Activated CD4-positive, CD25-positive, alpha-beta regulatory T cell treated with anti-CD3 and anti-CD28 coated beads, Interleukin-2, amount 50 U/mL, for 16 hours (primary cell): ENCODE results near the gene CACNA1D.

ENCODE experiments used
- DNase-seq: peaks from one replicate; pipeline ENCODE4 v3.0.0-alpha.2; 2020; ENCODE audit warnings: low read depth, low spot score

Gene CACNA1D

DNA sequence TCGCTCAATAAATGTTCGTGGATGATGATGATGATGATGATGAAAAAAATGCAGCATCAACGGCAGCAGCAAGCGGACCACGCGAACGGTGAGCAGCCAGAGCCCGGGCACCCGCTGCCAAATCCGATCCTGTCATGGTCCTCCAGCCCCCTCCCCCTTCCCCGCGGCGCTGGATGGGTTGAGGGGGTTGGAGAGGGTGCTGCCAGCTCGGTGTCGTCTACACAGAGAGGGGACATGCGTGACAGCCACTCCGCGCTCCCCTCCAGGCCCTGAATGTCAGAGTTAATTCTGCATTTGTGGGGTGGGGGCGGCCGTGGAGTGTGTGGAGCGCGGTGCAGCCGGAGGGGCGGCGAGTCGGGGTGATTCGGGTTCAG, 722 bp downstream of the CACNA1D start:
- no peak for DNase-seq

DNA sequence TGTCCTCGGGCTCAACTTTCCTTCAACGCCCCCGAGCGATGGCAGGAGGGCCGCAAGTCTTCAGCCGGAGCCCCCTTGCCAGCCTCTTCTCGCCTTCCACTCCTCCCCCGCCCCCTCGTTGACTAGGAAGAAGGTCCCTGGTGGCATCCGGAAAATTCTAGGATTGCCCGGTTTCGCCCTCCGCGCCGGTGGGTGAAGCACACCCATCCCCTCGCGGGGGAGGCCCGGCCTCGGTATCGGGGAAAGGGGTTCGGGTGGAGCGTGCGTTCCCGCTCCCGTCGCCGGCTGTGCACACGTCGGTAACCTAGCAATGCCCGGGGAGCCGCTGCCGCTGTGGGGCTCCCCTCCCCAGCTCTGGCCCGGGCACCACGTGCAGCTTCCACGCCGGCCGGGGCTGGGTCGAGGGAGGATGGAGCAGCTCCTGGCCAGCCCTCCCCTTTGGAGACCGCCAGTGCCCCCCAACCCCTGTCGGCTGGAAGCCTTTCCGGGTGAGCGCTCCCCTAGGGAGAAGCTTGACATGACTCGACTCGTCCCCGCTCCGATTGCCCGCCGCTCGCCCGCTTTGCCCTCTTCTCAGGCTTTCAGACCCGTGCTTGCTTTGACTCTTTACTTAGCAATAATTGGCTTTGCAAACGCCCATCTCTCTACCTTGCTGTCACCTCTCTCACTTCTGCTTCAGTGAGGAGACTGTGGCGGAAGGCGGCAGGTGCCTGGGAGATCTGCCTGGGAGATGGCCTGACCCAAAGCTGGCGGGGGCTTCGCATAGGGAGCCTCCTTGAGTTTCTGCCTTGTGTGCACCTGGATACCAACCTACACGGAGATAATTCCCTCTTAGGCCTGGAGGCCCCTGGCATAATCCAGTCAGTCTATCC, 1.3 kb downstream of the CACNA1D start:
- no peak for DNase-seq

DNA sequence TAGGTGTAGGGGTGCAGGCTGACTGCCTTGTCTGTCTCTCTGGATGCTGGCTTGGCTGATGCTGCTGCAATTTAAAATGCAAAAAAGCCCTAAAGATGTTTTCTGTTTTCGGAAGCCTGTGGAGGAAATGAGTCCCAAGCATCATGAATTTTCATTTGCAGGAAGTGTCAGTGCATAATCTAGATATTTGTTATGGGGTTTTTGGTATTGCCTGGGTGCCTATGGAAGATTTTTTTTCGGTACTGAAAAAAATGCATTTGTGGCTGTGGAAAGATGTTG, 1.9 kb downstream of the CACNA1D start:
- no peak for DNase-seq

DNA sequence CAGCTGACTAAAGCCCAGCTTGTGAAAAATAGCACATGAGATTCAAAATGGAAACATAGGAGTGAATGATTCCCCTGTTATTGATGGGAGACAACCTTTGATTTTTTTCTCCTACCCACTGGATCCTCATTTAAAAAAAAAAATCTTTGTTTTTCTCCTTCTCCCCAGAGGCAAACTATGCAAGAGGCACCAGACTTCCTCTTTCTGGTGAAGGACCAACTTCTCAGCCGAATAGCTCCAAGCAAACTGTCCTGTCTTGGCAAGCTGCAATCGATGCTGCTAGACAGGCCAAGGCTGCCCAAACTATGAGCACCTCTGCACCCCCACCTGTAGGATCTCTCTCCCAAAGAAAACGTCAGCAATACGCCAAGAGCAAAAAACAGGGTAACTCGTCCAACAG, 2.6 kb downstream of the CACNA1D start:
- no peak for DNase-seq

- DNase-seq: no peak
Observed at GRCh38 chr3:53498806-53499641, 4.6 kb downstream of the CACNA1D start.

GRCh38 chr3:53500165-53500777, 5.9 kb downstream of the CACNA1D start:
- no peak for DNase-seq

DNA sequence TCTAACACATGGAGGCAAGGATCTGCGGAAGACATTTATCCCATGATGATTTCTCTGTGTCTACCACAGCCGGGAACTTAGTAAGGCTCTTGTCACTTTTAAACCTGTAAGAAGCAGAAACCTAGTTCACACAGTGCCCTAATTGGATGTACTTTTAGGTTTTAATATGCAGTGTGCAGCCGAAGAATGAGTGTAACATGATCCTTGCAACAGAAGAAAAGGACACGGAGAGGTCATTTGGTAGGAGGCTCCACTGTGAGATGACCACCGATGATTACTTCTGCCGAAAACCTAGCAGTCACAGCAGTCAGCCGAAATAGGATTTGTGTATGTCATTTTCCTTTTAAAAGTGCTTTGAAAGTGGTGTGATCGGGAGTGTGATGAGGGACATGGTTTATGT, 6.8 kb downstream of the CACNA1D start:
- no peak for DNase-seq

DNA sequence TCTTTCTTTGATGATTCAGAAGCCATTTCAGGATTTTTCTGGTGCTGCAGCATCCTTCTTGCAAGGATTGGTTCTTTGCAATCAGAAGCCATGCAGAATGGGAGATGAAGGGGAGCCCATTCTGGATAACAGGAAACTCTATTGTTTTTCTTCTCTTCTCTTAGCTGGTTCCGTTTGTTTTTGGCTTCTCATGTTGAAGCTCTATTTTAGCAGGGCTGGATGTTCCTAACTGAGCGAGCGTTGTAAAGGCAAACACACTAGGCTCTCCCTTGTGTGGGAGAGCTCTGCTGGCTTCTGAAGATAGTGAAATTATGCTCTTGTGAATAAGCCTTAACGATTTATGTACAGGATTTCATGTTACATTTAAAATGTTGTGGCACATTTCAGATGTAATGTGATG, 8.3 kb downstream of the CACNA1D start:
- DNase-seq: no peak

- DNase-seq: no peak
Observed at GRCh38 chr3:53503195-53503594, 8.8 kb downstream of the CACNA1D start.

DNA sequence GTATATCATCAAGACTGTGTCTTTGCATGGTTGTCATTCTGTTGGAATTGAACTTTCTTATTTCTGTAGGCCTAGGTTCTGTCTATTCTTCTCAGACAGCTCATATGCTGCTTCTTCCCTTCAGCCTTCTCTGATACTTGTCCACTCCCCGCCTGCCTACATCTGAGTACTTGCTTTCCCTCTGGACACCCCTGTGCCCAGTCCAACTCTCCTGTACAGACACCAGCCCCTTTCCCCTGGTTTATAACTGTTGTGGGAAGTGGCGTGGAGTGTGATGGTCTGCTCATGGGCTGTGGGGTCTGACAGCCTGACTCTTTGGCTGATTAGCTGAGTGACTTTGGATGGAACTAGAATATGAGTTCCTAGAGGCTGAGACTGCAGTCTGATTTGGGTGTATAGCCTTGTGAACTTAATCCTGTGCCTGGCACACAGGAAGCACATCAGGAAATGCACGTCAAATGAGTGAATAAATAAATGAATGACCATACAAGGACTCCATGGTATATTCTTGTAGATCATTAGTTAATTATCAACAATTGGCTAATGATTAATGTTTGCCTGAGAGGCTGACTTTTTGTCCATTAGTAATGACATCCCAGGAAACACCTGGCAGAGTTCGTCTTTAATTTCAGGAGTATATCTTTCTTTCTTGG, 11.8 kb downstream of the CACNA1D start:
- no peak for DNase-seq

DNA sequence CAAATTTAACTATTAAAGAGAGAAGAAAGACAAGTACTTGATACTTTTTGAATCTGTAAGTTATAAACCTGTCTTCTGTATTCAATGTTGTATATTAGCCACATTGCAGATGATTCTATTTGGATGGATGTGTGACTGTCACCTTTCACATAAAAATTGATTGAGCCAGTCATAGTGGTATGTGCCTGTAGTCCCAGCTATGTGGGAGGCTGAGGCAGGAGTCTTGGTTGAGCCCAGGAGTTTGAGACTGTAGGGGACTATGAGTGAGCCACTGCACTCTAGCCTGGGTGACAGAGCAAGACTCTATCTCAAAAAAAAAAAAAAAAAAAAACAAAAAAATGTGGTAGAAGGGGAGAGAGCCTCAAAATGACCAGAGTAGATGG, 12.3 kb downstream of the CACNA1D start:
- no peak for DNase-seq

- no peak for DNase-seq
Observed at GRCh38 chr3:53509494-53509893, 15.1 kb downstream of the CACNA1D start.

GRCh38 chr3:53510508-53510907, 16.1 kb downstream of the CACNA1D start:
- no peak for DNase-seq

DNA sequence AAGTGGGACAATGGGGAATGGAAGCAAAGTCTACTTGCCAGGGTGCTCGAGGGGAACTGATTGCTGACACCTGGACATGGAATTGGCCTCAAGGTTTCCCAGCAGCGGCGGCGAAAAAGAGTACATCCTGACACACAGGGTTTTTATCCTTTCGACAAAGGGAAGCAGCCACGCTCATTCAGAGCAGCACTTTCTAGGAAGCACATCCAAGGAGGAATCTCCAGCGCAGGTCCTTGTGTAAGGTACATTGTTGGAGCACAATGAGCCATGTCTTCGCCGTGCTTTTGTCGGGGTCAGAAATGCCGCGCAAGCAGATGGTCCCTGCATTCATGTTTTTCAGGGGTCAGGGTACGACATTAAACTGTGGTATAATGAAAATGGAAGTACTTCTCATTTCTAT, 16.8 kb downstream of the CACNA1D start:
- DNase-seq: no peak

- DNase-seq: no peak
Observed at GRCh38 chr3:53513556-53514190, 19.3 kb downstream of the CACNA1D start.

- DNase-seq: no peak
Observed at GRCh38 chr3:53516339-53516738, 21.9 kb downstream of the CACNA1D start.

DNA sequence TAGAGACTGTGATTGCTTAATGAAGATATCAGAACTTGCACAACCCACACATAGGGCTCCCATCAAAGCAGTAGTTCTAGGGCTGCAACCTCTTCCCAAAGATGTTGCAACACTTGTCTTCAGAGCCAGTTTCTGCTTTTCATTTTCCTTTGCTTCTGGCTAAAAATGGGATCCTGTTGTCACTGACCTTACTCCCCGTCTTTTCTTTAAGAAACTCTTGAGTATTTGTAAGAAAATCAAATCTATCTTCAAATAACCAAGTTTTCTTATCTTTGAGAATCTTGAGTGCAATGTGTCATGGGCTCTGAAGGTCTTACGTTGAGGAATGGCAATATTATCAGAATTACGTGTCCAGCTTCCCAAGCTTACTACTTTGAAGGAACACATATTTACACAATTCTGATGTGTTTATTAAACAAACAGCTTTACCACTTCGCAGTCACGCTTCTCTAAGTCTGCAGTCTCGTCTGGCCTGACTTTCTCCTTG, 24.1 kb downstream of the CACNA1D start:
- no peak for DNase-seq

DNA sequence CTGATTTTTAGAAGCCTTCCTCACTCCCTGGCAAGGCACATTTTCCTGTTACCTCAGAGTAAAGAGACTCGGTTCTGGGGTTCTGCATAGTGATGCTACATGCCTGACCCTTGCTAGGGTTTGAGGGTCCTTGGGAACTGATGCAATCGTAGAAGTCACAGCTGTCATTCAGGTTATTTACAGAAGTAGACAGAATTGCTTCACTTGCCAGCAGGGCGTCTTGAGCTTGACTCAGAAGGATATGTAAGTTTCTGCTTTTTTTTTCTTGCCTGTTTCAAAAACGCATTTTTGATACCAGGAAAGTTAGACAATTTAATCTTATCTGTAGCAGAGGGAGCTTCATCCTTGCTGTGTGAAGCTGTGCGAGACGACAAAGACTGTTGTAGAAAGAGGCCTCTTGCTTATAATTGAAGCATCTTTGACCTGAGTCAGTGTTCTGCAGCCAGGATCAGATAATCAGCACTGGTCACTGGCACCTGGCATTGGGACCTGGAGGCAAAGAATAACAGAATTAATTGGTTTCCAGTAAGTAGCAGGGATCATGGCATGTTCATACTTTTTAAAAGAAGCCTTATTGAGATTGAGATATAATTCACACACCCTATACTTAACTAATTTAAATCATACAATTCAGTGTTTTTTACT, 24.8 kb downstream of the CACNA1D start:
- DNase-seq: no peak

- no peak for DNase-seq
Observed at GRCh38 chr3:53523346-53523745, 28.9 kb downstream of the CACNA1D start.

DNA sequence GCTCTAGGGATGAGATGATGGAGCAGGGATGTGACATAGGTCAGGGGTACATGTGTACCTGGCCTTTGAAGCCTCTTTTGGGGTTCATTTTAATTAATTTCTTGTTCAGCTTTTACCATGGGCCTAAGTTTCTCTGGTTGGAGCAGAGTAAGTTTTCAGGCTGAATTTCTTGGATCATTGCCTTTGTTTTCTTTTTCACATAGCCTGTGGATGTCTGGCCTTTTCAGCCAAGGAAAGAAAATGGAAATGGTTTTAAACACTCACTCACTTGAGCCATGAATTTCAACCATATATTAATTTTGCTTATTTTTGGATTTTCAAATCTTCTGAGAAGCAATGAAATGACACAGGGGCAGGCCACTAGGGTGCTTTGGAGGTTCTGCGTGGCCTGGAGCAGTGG, 30.2 kb downstream of the CACNA1D start:
- no peak for DNase-seq
